Chondrocyte (in vitro differentiated cells): ENCODE data around the gene RMRP. TPM values are rescaled to one million over a fixed set of nuclear protein-coding genes. Genes with fewer than 3 reads are reported as not detected.

Source experiments
- DNase-seq: peaks from one replicate; pipeline ENCODE4 v3.0.0; 2021; ENCODE audit warnings: mixed read lengths, low spot score
- H3K27ac Mint-ChIP-seq: one replicate; pipeline ENCODE4 v1.8.0; 2021; ENCODE audit warnings: mild to moderate bottlenecking, moderate library complexity, mixed read lengths; ENCODE audit not compliant: unreplicated experiment
- H3K27me3 Mint-ChIP-seq: 2 replicates; pipeline ENCODE4 v1.8.0; 2021; ENCODE audit warnings: low read depth, mixed read lengths
- H3K36me3 Mint-ChIP-seq: 2 replicates; pipeline ENCODE4 v1.8.0; 2021; ENCODE audit warnings: low read depth, mixed read lengths
- H3K4me1 Mint-ChIP-seq: 2 replicates; pipeline ENCODE4 v1.8.0; 2021; ENCODE audit warnings: low read depth, mild to moderate bottlenecking, mixed read lengths
- H3K4me3 Mint-ChIP-seq: one replicate; pipeline ENCODE4 v1.8.0; 2021; ENCODE audit warnings: mild to moderate bottlenecking, moderate library complexity, mixed read lengths; ENCODE audit not compliant: unreplicated experiment
- H3K9me3 Mint-ChIP-seq: 2 replicates; pipeline ENCODE4 v1.8.0; 2021; ENCODE audit warnings: low read depth, mixed read lengths
- CTCF ChIP-seq: fragments of 200-600 bp; sonication (generic); IDR thresholded peaks from 2 replicates; pipeline ENCODE4 v1.5.0; 2021; ENCODE audit warnings: antibody characterized with exemption, mild to moderate bottlenecking, moderate library complexity
- total RNA-seq: library from RNA; stranded (reverse); gene quantifications from 3 replicates; pipeline ENCODE4 v1.2.1, GENCODE V29; 2021

The RMRP gene
- total RNA-seq, 1 donor from 2014 or later, result 12,386 TPM

GRCh38 chr9:35662437-35662836, 4.6 kb upstream of the RMRP start:
- Mint-ChIP-seq H3K4me1 (peaks cover 74% of the 10 kb centered on the region), H3K27me3 (no peaks in the 10 kb centered on the region), H3K9me3 (no peaks in the 10 kb centered on the region), H3K36me3 (peaks cover 10% of the 10 kb centered on the region), H3K4me3 (no peak overlapping the region), H3K27ac (peak overlapping the region; percentile 63)
- TF ChIP-seq CTCF, result no peak
- DNase-seq, result no peak

GRCh38 chr9:35661756-35662350, 4.0 kb upstream of the RMRP start:
- H3K36me3 Mint-ChIP-seq, result peaks cover 10% of the 10 kb centered on the region
- no peak overlapping the region for H3K4me3 Mint-ChIP-seq
- H3K27ac Mint-ChIP-seq, result peak overlapping the region; percentile 63
- TF ChIP-seq CTCF, result no peak
- H3K4me1 Mint-ChIP-seq, result peaks cover 80% of the 10 kb centered on the region
- no peaks in the 10 kb centered on the region for H3K9me3 Mint-ChIP-seq
- DNase-seq, result no peak
- H3K27me3 Mint-ChIP-seq, result no peaks in the 10 kb centered on the region

GRCh38 chr9:35660966-35661415, 3.2 kb upstream of the RMRP start:
- peak overlapping the region; percentile 90 for H3K27ac Mint-ChIP-seq
- no peaks in the 10 kb centered on the region for H3K9me3 Mint-ChIP-seq
- DNase-seq, result no peak
- peak; percentile 84 for TF ChIP-seq CTCF
- H3K4me3 Mint-ChIP-seq, result peak overlapping the region; percentile 24
- H3K27me3 Mint-ChIP-seq, result no peaks in the 10 kb centered on the region
- H3K36me3 Mint-ChIP-seq, result peaks cover 10% of the 10 kb centered on the region
- peaks cover 79% of the 10 kb centered on the region for H3K4me1 Mint-ChIP-seq

GRCh38 chr9:35659340-35659739, 1.5 kb upstream of the RMRP start:
- H3K4me1 Mint-ChIP-seq, result peaks cover 68% of the 10 kb centered on the region
- peaks cover 10% of the 10 kb centered on the region for H3K36me3 Mint-ChIP-seq
- H3K9me3 Mint-ChIP-seq, result no peaks in the 10 kb centered on the region
- H3K27me3 Mint-ChIP-seq, result no peaks in the 10 kb centered on the region
- no peak for DNase-seq
- H3K27ac Mint-ChIP-seq, result peak overlapping the region; percentile 90
- TF ChIP-seq CTCF, result no peak
- peak overlapping the region; percentile 78 for H3K4me3 Mint-ChIP-seq

- H3K36me3 Mint-ChIP-seq, result peaks cover 10% of the 10 kb centered on the region
- H3K4me1 Mint-ChIP-seq, result peaks cover 63% of the 10 kb centered on the region
- H3K4me3 Mint-ChIP-seq, result peak overlapping the region; percentile 78
- no peaks in the 10 kb centered on the region for H3K9me3 Mint-ChIP-seq
- H3K27ac Mint-ChIP-seq, result peak overlapping the region; percentile 90
- no peaks in the 10 kb centered on the region for H3K27me3 Mint-ChIP-seq
- DNase-seq, result no peak
- TF ChIP-seq CTCF, result no peak
Observed at GRCh38 chr9:35658968-35659220, 1.1 kb upstream of the RMRP start.
